IMR-90 (cell line): ENCODE data around the gene SLC44A5. TPM values are rescaled to one million over a fixed set of nuclear protein-coding genes. Genes with fewer than 3 reads are reported as not detected.

ENCODE experiments used
- ATAC-seq: fragments of 200-7000 bp; cut with Tn5 transposase; 2 replicates; pipeline ENCODE4 v1.9.1; 2020; ENCODE audit warnings: low read depth, mild to moderate bottlenecking, moderate library complexity
- BruUV-seq: library from RNA; stranded (reverse); fragments of 400-500 nt; replicated peaks from 2 replicates; lab custom pipeline; 2021; lab: Mats Ljungman, UMichigan
- CTCF ChIA-PET: fragments of 300-600 bp; formaldehyde crosslinking; extraction: SDS; loops from one replicate; lab custom pipeline; 2021; ENCODE audit warnings: antibody characterized with exemption; lab: Yijun Ruan, JAX
- POLR2A ChIA-PET: fragments of 300-600 bp; sonication (Branson Sonifier 250); formaldehyde crosslinking; loops from one replicate; lab custom pipeline; 2022; ENCODE audit warnings: antibody characterized with exemption; ENCODE audit not compliant: unreplicated experiment; lab: Charles Lee
- DNase-seq: peaks from one replicate; pipeline ENCODE4 v3.0.0; 2013
- H2AFZ ChIP-seq: replicated peaks from 2 replicates; pipeline ENCODE3; 2013; ENCODE audit warnings: low read length, mild to moderate bottlenecking; ENCODE audit not compliant: poor library complexity
- H2AK5ac ChIP-seq: 2 replicates; pipeline ENCODE4 v1.6.1; 2013; ENCODE audit warnings: low read depth, low read length, inconsistent platforms
- H2AK9ac ChIP-seq: replicated peaks from 2 replicates; pipeline ENCODE3; 2013; ENCODE audit warnings: mild to moderate bottlenecking, low read depth, low read length, moderate library complexity; ENCODE audit not compliant: poor library complexity
- H2BK120ac ChIP-seq: 2 replicates; pipeline ENCODE4 v1.6.1; 2013; ENCODE audit warnings: low read depth, low read length, inconsistent platforms
- H2BK15ac ChIP-seq: 3 replicates; pipeline ENCODE4 v1.6.1; 2013; ENCODE audit warnings: low read depth, low read length, inconsistent platforms
- H2BK20ac ChIP-seq: 2 replicates; pipeline ENCODE4 v1.6.1; 2013; ENCODE audit warnings: low read depth, mild to moderate bottlenecking, inconsistent platforms, low read length, moderate library complexity
- H2BK5ac ChIP-seq: 2 replicates; pipeline ENCODE4 v1.6.1; 2013; ENCODE audit warnings: mild to moderate bottlenecking, low read depth, low read length, inconsistent platforms; ENCODE audit not compliant: poor library complexity, severe bottlenecking
- H3K14ac ChIP-seq: replicated peaks from 2 replicates; pipeline ENCODE4 v1.6.1; 2013; ENCODE audit warnings: low read depth, low read length, inconsistent platforms
- H3K18ac ChIP-seq: 2 replicates; pipeline ENCODE4 v1.6.1; 2013; ENCODE audit warnings: low read depth, low read length, control low read depth
- H3K23ac ChIP-seq: 2 replicates; pipeline ENCODE4 v1.6.1; 2013; ENCODE audit warnings: low read depth, low read length, inconsistent platforms
- H3K27ac ChIP-seq: 2 replicates; pipeline ENCODE4 v1.5.1; 2013; ENCODE audit warnings: mild to moderate bottlenecking, control low read depth, low read length; ENCODE audit not compliant: insufficient read depth
- H3K27me3 ChIP-seq: 2 replicates; pipeline ENCODE4 v1.6.1; 2013; ENCODE audit warnings: low read length; ENCODE audit not compliant: control insufficient read depth, insufficient read depth
- H3K36me3 ChIP-seq: 2 replicates; pipeline ENCODE4 v1.6.1; 2013; ENCODE audit warnings: low read length, mixed read lengths; ENCODE audit not compliant: control insufficient read depth, insufficient read depth
- H3K4ac ChIP-seq: 2 replicates; pipeline ENCODE4 v1.6.1; 2013; ENCODE audit warnings: low read depth, low read length, inconsistent platforms
- H3K4me1 ChIP-seq: 2 replicates; pipeline ENCODE4 v1.6.1; 2013; ENCODE audit warnings: low read length, mixed read lengths; ENCODE audit not compliant: control insufficient read depth, insufficient read depth
- H3K4me2 ChIP-seq: 2 replicates; pipeline ENCODE4 v1.6.1; 2013; ENCODE audit warnings: low read depth, mild to moderate bottlenecking, control low read depth, low read length, moderate library complexity
- H3K4me3 ChIP-seq: 2 replicates; pipeline ENCODE4 v1.5.1; 2013; ENCODE audit warnings: low read depth, mild to moderate bottlenecking, control low read depth, low read length, moderate library complexity; ENCODE audit not compliant: insufficient read depth
- H3K56ac ChIP-seq: 2 replicates; pipeline ENCODE4 v1.6.1; 2013; ENCODE audit warnings: low read length, inconsistent platforms; ENCODE audit not compliant: insufficient read depth; ENCODE audit errors: extremely low read depth
- H3K79me1 ChIP-seq, 2 experiments: 2 replicates each; pipeline ENCODE4 v1.6.1; 2013; ENCODE audit warnings: low read length in 2 of 2, inconsistent platforms in 1 of 2, low read depth in 1 of 2
- H3K9ac ChIP-seq: 2 replicates; pipeline ENCODE4 v1.6.1; 2013; ENCODE audit warnings: low read depth, low read length, control low read depth
- H3K9me1 ChIP-seq: 2 replicates; pipeline ENCODE4 v1.6.1; 2013; ENCODE audit warnings: low read length, inconsistent platforms; ENCODE audit not compliant: insufficient read depth
- H3K9me3 ChIP-seq: 2 replicates; pipeline ENCODE4 v1.6.1; 2013; ENCODE audit warnings: low read length; ENCODE audit not compliant: control insufficient read depth, insufficient read depth
- H4K20me1 ChIP-seq: 2 replicates; pipeline ENCODE4 v1.6.1; 2013; ENCODE audit warnings: low read length, inconsistent platforms; ENCODE audit not compliant: insufficient read depth
- H4K5ac ChIP-seq: 2 replicates; pipeline ENCODE4 v1.6.1; 2013; ENCODE audit warnings: mild to moderate bottlenecking, low read depth, low read length, control low read depth
- H4K8ac ChIP-seq, 2 experiments: 2 replicates each; pipeline ENCODE4 v1.6.1; 2013; ENCODE audit warnings: low read depth in 2 of 2, low read length in 2 of 2, control low read depth in 1 of 2, inconsistent platforms in 1 of 2
- H4K91ac ChIP-seq: 2 replicates; pipeline ENCODE4 v1.6.1; 2013; ENCODE audit warnings: low read depth, low read length, inconsistent platforms; ENCODE audit not compliant: insufficient read depth
- BHLHE40 ChIP-seq: fragments of 150-350 bp; IDR thresholded peaks from 2 replicates; pipeline ENCODE4 v1.6.1; 2016; ENCODE audit warnings: mild to moderate bottlenecking, low read depth, low read length
- CEBPB ChIP-seq: IDR thresholded peaks from 2 replicates; pipeline ENCODE4 v1.6.1; 2012; ENCODE audit warnings: low read depth, low read length, improper control_type of control experiment
- CHD1 ChIP-seq: IDR thresholded peaks from 2 replicates; pipeline ENCODE4 v1.6.1; 2012; ENCODE audit warnings: low read depth, low read length, improper control_type of control experiment
- FOS ChIP-seq: fragments of 150-350 bp; IDR thresholded peaks from 2 replicates; pipeline ENCODE4 v1.6.1; 2016; ENCODE audit warnings: low read depth, low read length
- MAFK ChIP-seq: IDR thresholded peaks from 2 replicates; pipeline ENCODE4 v1.6.1; 2012; ENCODE audit warnings: low read depth, low read length, improper control_type of control experiment
- MAZ ChIP-seq: IDR thresholded peaks from 2 replicates; pipeline ENCODE4 v1.6.1; 2012; ENCODE audit warnings: low read depth, mild to moderate bottlenecking, low read length, improper control_type of control experiment, moderate library complexity, borderline replicate concordance
- MXI1 ChIP-seq: IDR thresholded peaks from 2 replicates; pipeline ENCODE4 v1.6.1; 2012; ENCODE audit warnings: low read depth, mild to moderate bottlenecking, low read length, moderate library complexity, borderline replicate concordance
- NFE2L2 ChIP-seq: fragments of 150-350 bp; IDR thresholded peaks from 2 replicates; pipeline ENCODE4 v1.6.1; 2016; ENCODE audit warnings: low read depth, mild to moderate bottlenecking, low read length
- POLR2A ChIP-seq: IDR thresholded peaks from 2 replicates; pipeline ENCODE4 v1.6.1; 2012; ENCODE audit warnings: mild to moderate bottlenecking, low read depth, low read length
- RAD21 ChIP-seq: IDR thresholded peaks from 2 replicates; pipeline ENCODE4 v1.6.1; 2012; ENCODE audit warnings: low read length, improper control_type of control experiment
- RCOR1 ChIP-seq: IDR thresholded peaks from 2 replicates; pipeline ENCODE4 v1.6.1; 2012; ENCODE audit warnings: mild to moderate bottlenecking, low read length, improper control_type of control experiment; ENCODE audit not compliant: insufficient replicate concordance
- RFX5 ChIP-seq: IDR thresholded peaks from 2 replicates; pipeline ENCODE4 v1.8.0; 2012; ENCODE audit warnings: low read depth, mild to moderate bottlenecking, low read length, moderate library complexity
- SMC3 ChIP-seq: fragments of 150-350 bp; IDR thresholded peaks from 2 replicates; pipeline ENCODE4 v1.6.1; 2016; ENCODE audit warnings: low read depth, mild to moderate bottlenecking, antibody characterized with exemption, low read length, moderate library complexity
- WGBS, 2 experiments: methylation state at CpG; one replicate each; pipeline versions ENCODE4 v1.1.5 to v1.1.7; 2013; ENCODE audit warnings: missing lambda C conversion rate in 2 of 2; ENCODE audit not compliant: insufficient read length in 1 of 2; ENCODE audit errors: extremely low coverage in 2 of 2; 5-methylcytosine and 5-hydroxymethylcytosine counted together
- dilution Hi-C: fragments of 300-500 bp; cut with HindIII; formaldehyde crosslinking; loops from one replicate; pipeline ENCODE4 v1.14.3; 2018; ENCODE audit warnings: low sequenced_read_pairs; ENCODE audit not compliant: unreplicated experiment
- in situ Hi-C: fragments of 300-500 bp; cut with MboI; formaldehyde crosslinking; loops from 3 replicates; pipeline ENCODE4 v1.14.3; 2019; ENCODE audit warnings: low sequenced_read_pairs, inconsistent platforms, mixed read lengths
- intact Hi-C: fragments of 100-400 bp; cut with micrococcal nuclease; formaldehyde crosslinking; loops from 2 replicates; pipeline ENCODE4 v1.10.0; 2022
- polyA plus RNA-seq, 3 experiments: library from polyadenylated mRNA; depleted of rRNA; stranded (reverse); fragments of >200 nt; gene quantifications; 2 replicates each; pipeline ENCODE4 v1.2.3, GENCODE V29; 2012; ENCODE audit warnings: low replicate concordance in 1 of 3
- total RNA-seq: library from RNA; depleted of rRNA; stranded (reverse); fragments of >200 nt; gene quantifications from 2 replicates; pipeline ENCODE4 v1.2.3, GENCODE V29; 2012
- TF ChIP-seq, protein P1 (sequence below): fragments of 150-350 bp; IDR thresholded peaks from 2 replicates; pipeline ENCODE4 v1.6.1; 2016; ENCODE audit warnings: low read depth, mild to moderate bottlenecking, low read length, moderate library complexity, borderline replicate concordance
- TF ChIP-seq, protein P2 (sequence below): conservative IDR thresholded peaks from 2 replicates; pipeline ENCODE4 v1.5.1; 2012; ENCODE audit warnings: mild to moderate bottlenecking, low read depth, low read length, improper control_type of control experiment
- TF ChIP-seq, protein P3 (sequence below): fragments of 150-350 bp; IDR thresholded peaks from 2 replicates; pipeline ENCODE4 v1.6.1; 2017; ENCODE audit warnings: mild to moderate bottlenecking, antibody characterized with exemption, low read length, low read depth

SLC44A5 gene
- total and polyA plus RNA-seq, 2 of the 4 experiments (the other 2 are of a cell fraction): under 0.01 TPM; not detected in 1

DNA sequence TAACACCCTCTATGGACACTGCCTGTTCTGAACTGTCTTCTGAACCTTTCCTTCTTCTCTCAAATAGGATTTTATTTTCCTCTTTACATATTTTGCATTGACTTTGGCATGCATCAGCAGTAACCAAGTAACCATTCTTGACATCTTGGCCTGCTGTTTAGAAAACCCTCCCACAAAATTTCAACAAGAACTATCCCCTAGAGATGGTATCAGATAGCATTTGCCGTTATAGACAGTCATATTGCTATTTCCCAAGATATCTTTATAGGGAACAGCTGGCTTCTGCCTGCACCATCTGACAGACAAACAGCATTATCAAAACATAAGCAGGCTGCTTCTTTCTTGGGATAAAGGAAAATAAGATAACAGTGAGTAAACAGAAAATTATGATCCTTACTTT, 422.0 kb downstream of the SLC44A5 start:
- Histone ChIP-seq H4K8ac (no peak overlapping the region), H2BK20ac (no peak overlapping the region), H2BK15ac (no peak overlapping the region), H4K20me1 (no peaks in the 10 kb centered on the region), H3K4ac (no peak overlapping the region), H3K4me1 (no peaks in the 10 kb centered on the region), H4K91ac (no peak overlapping the region), H3K79me1 (no peaks in the 10 kb centered on the region), H3K9me3 (no peaks in the 10 kb centered on the region), H3K27me3 (no peaks in the 10 kb centered on the region), H3K9me1 (no peaks in the 10 kb centered on the region), H3K18ac (no peak overlapping the region), H2AK9ac (no peak overlapping the region), H2AFZ (no peak overlapping the region), H3K23ac (no peak overlapping the region), H2BK120ac (no peak overlapping the region), H3K56ac (no peak overlapping the region), H2BK5ac (no peak overlapping the region), H3K27ac (no peak overlapping the region), H3K9ac (no peak overlapping the region), H3K36me3 (no peaks in the 10 kb centered on the region), H3K4me3 (no peak overlapping the region), H2AK5ac (no peak overlapping the region), H3K4me2 (no peak overlapping the region), H4K5ac (no peak overlapping the region), H3K14ac (no peak overlapping the region)
- ATAC-seq (no peak), DNase-seq (no peak)
- in situ Hi-C loops (no loop called here), intact Hi-C loops (no loop called here), dilution Hi-C loops (no loop called here)
- ChIA-PET POLR2A (no interaction called here), CTCF (no interaction called here)
- BruUV-seq: no TSS peak
- TF ChIP-seq NFE2L2 (no peak), MXI1 (no peak), RCOR1 (no peak), MAFK (no peak), CEBPB (no peak), RAD21 (no peak), FOS (no peak), POLR2A (no peak), SMC3 (no peak), BHLHE40 (no peak), MAZ (no peak), RFX5 (no peak), CHD1 (no peak)
- TF ChIP-seq, protein P1, sequence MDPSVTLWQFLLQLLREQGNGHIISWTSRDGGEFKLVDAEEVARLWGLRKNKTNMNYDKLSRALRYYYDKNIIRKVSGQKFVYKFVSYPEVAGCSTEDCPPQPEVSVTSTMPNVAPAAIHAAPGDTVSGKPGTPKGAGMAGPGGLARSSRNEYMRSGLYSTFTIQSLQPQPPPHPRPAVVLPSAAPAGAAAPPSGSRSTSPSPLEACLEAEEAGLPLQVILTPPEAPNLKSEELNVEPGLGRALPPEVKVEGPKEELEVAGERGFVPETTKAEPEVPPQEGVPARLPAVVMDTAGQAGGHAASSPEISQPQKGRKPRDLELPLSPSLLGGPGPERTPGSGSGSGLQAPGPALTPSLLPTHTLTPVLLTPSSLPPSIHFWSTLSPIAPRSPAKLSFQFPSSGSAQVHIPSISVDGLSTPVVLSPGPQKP: no peak
- TF ChIP-seq, protein P2, sequence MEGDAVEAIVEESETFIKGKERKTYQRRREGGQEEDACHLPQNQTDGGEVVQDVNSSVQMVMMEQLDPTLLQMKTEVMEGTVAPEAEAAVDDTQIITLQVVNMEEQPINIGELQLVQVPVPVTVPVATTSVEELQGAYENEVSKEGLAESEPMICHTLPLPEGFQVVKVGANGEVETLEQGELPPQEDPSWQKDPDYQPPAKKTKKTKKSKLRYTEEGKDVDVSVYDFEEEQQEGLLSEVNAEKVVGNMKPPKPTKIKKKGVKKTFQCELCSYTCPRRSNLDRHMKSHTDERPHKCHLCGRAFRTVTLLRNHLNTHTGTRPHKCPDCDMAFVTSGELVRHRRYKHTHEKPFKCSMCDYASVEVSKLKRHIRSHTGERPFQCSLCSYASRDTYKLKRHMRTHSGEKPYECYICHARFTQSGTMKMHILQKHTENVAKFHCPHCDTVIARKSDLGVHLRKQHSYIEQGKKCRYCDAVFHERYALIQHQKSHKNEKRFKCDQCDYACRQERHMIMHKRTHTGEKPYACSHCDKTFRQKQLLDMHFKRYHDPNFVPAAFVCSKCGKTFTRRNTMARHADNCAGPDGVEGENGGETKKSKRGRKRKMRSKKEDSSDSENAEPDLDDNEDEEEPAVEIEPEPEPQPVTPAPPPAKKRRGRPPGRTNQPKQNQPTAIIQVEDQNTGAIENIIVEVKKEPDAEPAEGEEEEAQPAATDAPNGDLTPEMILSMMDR: no peak
- TF ChIP-seq, protein P3, sequence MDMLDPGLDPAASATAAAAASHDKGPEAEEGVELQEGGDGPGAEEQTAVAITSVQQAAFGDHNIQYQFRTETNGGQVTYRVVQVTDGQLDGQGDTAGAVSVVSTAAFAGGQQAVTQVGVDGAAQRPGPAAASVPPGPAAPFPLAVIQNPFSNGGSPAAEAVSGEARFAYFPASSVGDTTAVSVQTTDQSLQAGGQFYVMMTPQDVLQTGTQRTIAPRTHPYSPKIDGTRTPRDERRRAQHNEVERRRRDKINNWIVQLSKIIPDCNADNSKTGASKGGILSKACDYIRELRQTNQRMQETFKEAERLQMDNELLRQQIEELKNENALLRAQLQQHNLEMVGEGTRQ: no peak
- no CpG with 5 or more reads among the region's 1 CpG for WGBS, 2 experiments
